Endometrium (tissue), 2 donors: ENCODE measurements around the gene GFRA4.

Experiments
- FAIRE-seq: peaks from 2 replicates; lab custom pipeline; 2012; peaks lifted over from hg19 to GRCh38; lab: Jason Lieb, UNC
- donor health status: control.
- donor health status: control.

GFRA4 gene

GRCh38 chr20:3663031-3663701, at the start of gene GFRA4:
TSS of gene GFRA4 (minus strand) at chr20:3663399. CDS start at chr20:3663399, 0 bp downstream.
- FAIRE-seq, result no peak

DNA sequence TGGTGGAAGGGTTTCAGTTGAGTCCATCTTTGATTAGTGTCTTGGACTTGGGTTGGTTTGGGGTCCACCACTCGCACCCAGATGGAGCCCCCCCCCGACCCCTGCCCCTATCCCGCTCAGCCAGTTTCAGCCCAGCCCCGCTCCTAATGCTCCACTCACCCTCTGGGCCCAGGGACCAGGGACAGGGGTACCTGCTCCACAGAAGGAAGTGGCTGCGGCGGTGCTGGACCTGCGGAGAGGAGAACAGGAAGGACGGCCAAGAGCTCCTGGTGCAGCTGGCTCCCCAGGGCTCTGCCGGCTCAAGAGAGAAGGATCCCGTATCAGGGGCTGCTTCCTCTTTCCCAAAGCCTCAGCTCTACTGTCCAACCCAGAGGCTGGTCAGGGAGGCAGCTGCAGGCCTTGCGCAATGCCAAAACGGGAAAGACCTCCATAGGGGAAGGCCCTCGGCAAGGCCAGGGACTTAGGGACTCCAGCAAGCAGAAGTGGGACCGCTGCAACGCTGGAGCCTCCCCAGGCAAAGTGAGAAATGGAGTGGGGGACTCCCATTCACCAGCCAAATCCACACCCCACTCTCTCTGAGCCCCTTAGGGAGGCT, 49.2 kb upstream of the GFRA4 start, which contains the start of gene SIGLEC1:
SIGLEC1 (minus strand) TSS at position 322 of the 595 bp plus-strand sequence. CDS start 5,472 bp downstream, outside the sequence.
- FAIRE-seq, result no peak

DNA sequence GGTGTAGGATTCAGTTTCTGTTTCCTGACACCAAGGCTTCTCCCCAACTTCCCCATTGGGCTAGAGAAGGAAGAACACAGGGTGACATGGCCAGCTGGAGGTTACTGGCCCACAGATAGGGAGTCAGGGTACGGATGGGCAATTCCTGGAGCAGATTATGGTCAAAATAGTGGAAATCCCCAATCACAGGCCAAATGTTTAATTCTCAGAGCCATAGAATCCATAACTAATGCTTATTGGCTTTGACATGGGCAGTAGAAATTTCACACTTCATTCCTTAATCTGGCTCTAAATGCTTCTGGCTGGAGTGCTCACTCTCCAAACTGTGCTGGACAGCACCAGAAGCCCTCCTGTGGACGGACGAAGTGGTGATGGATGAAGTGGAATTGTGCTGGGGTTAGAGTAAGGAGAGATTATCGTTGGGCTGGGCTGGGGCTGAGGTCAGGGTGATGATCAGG, 48.3 kb upstream of the GFRA4 start:
- no peak for FAIRE-seq

- FAIRE-seq, result no peak
Observed at GRCh38 chr20:3710703-3711483, 47.7 kb upstream of the GFRA4 start.

DNA sequence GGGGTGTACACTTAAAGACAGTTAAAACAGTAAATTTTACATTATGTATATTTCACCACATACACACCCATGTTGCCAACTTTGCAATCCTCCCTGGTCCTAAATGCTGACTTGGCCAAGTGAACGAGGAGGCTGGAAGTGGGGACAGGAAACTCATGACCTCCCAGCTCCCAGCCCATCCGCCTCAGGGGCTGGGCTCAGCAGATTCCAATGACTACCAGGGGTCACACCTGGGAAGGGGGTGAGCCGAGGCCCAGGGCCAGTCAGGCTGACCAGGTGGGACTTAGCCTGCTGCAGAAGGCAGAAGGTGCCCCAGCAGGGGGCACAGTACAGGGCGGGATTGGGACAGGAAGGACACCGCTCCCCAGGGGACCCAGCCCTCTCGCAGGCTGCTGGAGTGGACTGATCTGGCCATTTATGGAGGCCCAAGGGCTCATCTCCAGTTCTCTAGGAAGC, 46.8 kb upstream of the GFRA4 start:
- FAIRE-seq, result no peak

- no peak for FAIRE-seq
Observed at GRCh38 chr20:3707508-3707899, 44.3 kb upstream of the GFRA4 start.

- FAIRE-seq, result no peak
Observed at GRCh38 chr20:3706774-3707507, 43.7 kb upstream of the GFRA4 start.

GRCh38 chr20:3705970-3706739, 43.0 kb upstream of the GFRA4 start:
- FAIRE-seq, result no peak

DNA sequence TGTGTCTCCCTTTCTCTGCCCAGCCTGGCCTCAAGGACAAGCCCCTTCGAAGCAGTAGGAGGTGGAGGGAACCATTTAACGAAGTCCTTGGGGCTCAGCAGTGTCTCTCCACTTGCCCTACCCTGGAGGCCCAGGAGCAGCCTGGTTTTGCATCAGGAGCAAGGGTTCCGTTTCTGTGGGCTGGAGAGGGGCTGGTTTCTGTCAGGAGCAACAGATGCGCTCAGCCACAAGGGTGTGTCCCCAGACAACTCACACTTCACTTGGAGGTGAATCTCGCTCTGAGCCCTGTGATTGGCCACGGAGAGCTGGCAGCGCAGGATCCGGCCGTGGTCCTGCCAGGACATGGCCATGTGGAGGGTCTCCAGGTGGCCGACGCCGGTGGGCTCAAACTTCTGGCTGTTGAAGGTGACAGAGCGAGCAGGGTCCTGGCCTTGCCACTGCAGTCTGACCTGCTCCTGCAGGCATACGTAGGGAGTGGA, 42.3 kb upstream of the GFRA4 start:
- no peak for FAIRE-seq

DNA sequence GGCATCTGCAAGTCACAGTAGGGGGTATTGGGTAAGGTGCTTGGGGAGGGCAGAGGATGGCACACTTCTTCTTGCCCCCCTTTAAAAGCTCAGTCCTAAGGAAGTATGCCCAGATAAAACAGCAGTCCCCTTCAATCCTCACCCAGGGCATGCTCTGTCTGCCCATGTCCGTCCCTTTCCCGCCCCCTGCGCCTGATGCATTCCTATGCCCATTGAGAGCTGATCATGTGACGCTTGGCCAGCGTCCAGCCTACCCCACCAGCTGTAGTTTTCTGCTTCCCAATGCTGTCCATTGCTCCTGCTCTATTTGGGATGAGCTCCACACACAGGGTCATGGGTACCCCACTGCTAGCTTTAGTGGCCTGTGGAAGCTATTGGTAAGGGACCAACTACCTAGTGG, 40.9 kb upstream of the GFRA4 start:
- no peak for FAIRE-seq

DNA sequence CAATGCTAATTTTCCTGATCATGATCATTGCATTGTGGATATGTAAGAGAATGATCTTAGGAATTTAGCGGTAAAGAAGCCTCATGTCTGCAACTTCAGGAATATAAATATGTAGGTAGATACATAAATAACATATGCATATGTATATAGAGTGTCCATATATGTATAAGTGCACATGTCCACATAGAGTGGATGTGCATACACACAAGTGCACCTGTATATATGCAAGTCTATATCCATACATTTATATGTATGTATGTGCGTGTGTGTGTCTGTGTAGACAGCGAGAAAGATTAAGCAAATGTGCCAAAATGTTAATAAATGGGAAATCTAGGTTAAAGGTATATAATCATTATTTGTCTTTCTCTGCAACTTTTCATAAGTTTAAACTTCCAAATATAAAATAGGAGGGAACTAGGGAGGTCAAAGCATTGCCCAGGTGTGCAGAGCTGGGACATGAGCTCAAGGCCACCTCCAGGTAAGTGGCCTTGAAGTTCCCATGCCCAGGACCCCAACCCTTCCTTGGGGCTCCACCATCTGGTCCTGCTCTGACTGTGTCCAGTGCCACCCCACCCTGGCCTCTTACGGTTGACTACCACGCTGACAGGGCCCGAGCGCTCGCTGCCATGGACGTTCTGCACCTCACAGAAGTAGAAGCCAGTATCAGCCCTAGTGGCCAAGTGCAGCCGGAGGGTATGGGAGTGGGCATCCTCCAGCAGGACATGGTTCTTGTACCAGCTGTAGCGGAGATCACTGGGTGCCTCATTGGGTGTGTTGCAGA, 39.6 kb upstream of the GFRA4 start:
- no peak for FAIRE-seq

DNA sequence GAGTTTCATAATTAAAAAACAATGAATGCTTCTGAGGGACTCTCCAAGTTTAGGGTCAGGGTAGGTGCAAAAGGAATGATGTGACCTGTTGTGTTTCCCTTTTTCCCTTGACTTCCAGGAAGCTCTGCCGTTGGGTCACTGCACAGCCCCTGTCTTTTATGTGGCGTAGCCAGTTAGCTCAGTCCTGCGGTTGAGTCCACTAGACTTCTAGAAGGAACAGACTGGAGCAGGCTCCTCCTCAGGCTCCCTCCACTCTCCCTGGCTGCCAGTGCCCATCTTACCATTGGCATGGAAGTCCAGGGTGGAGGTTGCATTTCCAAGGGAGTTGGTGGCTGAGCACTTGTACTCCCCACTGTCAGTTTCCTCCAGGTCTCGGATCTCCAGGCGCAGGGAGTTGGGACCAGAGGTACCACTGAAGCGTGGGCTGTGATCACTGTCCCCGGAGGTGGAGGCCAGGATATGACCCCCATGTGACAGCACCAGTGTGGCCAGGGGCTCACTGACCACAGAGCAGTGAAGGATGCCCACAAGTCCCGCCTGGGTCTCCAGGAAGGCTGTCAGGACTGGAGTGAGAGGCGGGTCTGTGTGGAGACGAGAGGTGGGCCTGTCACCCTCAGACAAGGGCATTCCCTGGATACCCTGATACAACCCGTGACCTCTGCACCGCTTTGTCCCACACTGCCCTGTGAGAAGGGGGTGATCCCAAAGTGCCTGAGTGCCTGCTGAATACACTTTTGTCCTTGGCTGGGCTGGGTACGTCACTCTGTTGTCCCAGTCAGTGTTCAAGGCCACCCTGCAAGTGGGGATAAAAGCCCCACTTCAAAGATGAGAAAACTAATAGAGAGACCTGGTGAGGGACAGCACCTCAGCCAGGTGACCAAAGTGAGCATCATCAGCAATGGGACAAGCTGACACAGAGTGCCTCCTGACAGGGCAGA, 38.1 kb upstream of the GFRA4 start:
- FAIRE-seq, result no peak

- no peak for FAIRE-seq
Observed at GRCh38 chr20:3699037-3699436, 35.8 kb upstream of the GFRA4 start.

GRCh38 chr20:3698591-3699001, 35.4 kb upstream of the GFRA4 start:
- FAIRE-seq, result no peak

GRCh38 chr20:3697588-3698305, 34.5 kb upstream of the GFRA4 start:
- FAIRE-seq, result no peak

DNA sequence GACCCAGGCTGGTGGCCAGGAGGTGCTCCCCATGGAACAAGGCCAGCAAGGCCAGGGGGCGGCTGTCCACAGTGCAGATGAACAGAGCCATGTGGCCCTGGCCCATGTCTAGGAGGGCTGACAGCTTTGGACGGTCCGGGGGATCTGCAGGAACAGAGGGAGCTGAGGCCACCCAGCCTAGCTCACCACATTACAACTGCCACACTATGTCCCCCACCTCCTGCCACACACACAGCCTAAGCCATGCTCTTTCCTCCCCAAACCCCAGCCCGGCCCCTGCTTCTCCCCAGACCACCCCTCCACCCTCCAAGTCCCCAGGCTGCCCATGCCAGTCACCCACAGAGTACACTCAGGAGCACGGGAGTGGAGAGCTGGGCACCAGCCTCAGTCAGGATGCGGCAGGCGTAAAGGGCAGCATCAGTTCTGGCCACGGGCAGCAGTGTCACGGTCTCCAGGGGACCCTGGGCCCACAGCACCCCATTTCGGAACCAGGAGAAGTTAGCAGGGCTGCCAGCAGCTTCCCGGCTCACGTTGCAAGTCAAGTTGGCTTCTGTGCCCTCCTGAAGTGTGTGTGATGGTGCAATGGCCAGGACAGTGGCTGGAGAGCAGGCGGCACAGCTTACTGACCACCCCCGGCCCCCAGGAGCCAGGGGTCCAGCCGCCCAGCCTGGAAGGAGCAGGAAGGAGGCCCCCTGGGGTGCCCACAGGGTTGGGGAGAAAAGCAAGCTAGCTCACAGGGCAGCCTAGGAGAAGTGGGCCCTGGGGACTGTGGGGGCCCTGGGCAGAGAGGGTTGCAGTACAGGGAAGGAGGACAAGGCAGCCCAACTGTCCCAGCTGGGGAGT, 33.8 kb upstream of the GFRA4 start:
- FAIRE-seq, result no peak

GRCh38 chr20:3696200-3696599, 33.0 kb upstream of the GFRA4 start:
- no peak for FAIRE-seq

DNA sequence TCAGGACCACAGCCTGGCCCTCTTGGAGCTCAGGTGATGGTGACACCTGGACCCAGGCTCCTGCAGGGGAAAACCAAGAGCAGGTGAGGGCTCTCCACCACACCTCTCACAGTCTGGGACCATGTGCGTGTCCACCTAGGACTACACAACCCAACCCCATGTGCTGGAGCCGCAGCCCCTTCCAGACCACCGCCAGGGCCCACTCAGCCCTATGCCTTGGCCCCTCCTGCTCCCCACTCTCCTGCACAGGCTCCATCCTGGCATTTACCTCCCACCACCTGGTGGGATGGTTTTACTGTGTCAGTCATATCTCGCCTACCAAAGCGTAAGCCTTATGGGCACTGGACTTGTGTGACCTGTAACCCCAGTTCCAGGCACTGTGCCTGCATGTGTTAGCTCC, 31.7 kb upstream of the GFRA4 start:
- no peak for FAIRE-seq
